HepG2 (cell line): ENCODE measurements around the gene NIFK. TPM values are rescaled to one million over a fixed set of nuclear protein-coding genes. Genes with fewer than 3 reads are reported as not detected.
A peak's percentile ranks its signal among the peaks of the same experiment; 100 is the strongest.

ENCODE experiments used
- CBFB ChIP-seq: sonication (generic); formaldehyde crosslinking; IDR thresholded peaks from 2 replicates; pipeline ENCODE4 v1.4.0; 2020; ENCODE audit warnings: missing genetic modification reagents
- EED ChIP-seq: sonication (generic); formaldehyde crosslinking; IDR thresholded peaks from 2 replicates; pipeline ENCODE4 v1.5.0; 2020; ENCODE audit warnings: mild to moderate bottlenecking, missing genetic modification reagents
- FUBP1 ChIP-seq: sonication (generic); formaldehyde crosslinking; IDR thresholded peaks from 2 replicates; pipeline ENCODE4 v1.5.1; 2020; ENCODE audit warnings: missing genetic modification reagents, mild to moderate bottlenecking, borderline replicate concordance
- ISL2 ChIP-seq: sonication (generic); formaldehyde crosslinking; IDR thresholded peaks from 2 replicates; pipeline ENCODE4 v1.5.0; 2020; ENCODE audit warnings: missing genetic modification reagents
- JARID2 ChIP-seq: sonication (generic); formaldehyde crosslinking; IDR thresholded peaks from 2 replicates; pipeline ENCODE4 v1.8.1; 2023; ENCODE audit warnings: missing genetic modification reagents, inconsistent platforms; ENCODE audit not compliant: insufficient replicate concordance
- MTA3 ChIP-seq: sonication (generic); formaldehyde crosslinking; IDR thresholded peaks from 2 replicates; pipeline ENCODE4 v1.4.0; 2020; ENCODE audit warnings: missing genetic modification reagents
- PAWR ChIP-seq: sonication (generic); formaldehyde crosslinking; IDR thresholded peaks from 2 replicates; pipeline ENCODE4 v1.4.0; 2020; ENCODE audit warnings: missing genetic modification reagents, mild to moderate bottlenecking, borderline replicate concordance
- POLR2AphosphoS2 ChIP-seq: IDR thresholded peaks from 2 replicates; pipeline ENCODE4 v1.6.1; 2011; ENCODE audit warnings: low read depth, low read length, improper control_type of control experiment
- RELA ChIP-seq: sonication (generic); formaldehyde crosslinking; IDR thresholded peaks from 2 replicates; pipeline ENCODE4 v1.4.0; 2020; ENCODE audit warnings: missing genetic modification reagents
- TERF1 ChIP-seq: sonication (generic); formaldehyde crosslinking; IDR thresholded peaks from 2 replicates; pipeline ENCODE4 v1.8.0; 2022; ENCODE audit warnings: mild to moderate bottlenecking, missing genetic modification reagents, moderate library complexity
- YEATS4 ChIP-seq: sonication (generic); formaldehyde crosslinking; IDR thresholded peaks from 2 replicates; pipeline ENCODE4 v1.4.0; 2020; ENCODE audit warnings: missing genetic modification reagents, borderline replicate concordance
- ZKSCAN1 ChIP-seq: fragments of 150-350 bp; IDR thresholded peaks from 2 replicates; pipeline ENCODE4 v1.6.1; 2014; ENCODE audit warnings: low read length
- ZNF280B ChIP-seq: sonication (generic); formaldehyde crosslinking; IDR thresholded peaks from 2 replicates; pipeline ENCODE4 v1.5.0; 2020; ENCODE audit warnings: missing genetic modification reagents, mild to moderate bottlenecking, borderline replicate concordance
- ZNF335 ChIP-seq: sonication (generic); formaldehyde crosslinking; IDR thresholded peaks from 2 replicates; pipeline ENCODE4 v1.4.0; 2020; ENCODE audit warnings: missing genetic modification reagents
- ZSCAN29 ChIP-seq: sonication (generic); formaldehyde crosslinking; conservative IDR thresholded peaks from 2 replicates; pipeline ENCODE4 v1.4.0; 2020; ENCODE audit warnings: mild to moderate bottlenecking, missing genetic modification reagents
- polyA plus RNA-seq, 8 experiments: library from polyadenylated mRNA; depleted of rRNA in 3 of 8; stranded (reverse) in 7 of 8; unstranded in 1 of 8; fragments of >200 nt; fragmentation: Illumina TruSeq in 4 of 8; extraction: Trizol in 4 of 8; gene quantifications; 2 replicates each; pipeline versions ENCODE4 v1.2.1 to v1.2.3, GENCODE V29; 2011 to 2016; ENCODE audit warnings: low read depth in 4 of 8, missing spikeins in 1 of 8, mixed read lengths in 1 of 8; ENCODE audit not compliant: insufficient read depth in 1 of 8
- total RNA-seq, 5 experiments: library from RNA; depleted of rRNA; stranded (reverse); fragments of >200 nt; fragmentation: Illumina TruSeq; extraction: Trizol; gene quantifications; 2 replicates each; pipeline ENCODE4 v1.2.3, GENCODE V29; 2016; ENCODE audit warnings: low read depth in 1 of 5
- TF ChIP-seq, protein P1 (sequence below): sonication (generic); formaldehyde crosslinking; IDR thresholded peaks from 2 replicates; pipeline ENCODE4 v1.4.0; 2020; ENCODE audit warnings: missing genetic modification reagents, mild to moderate bottlenecking, borderline replicate concordance
- TF ChIP-seq, protein P2 (sequence below): sonication (generic); formaldehyde crosslinking; conservative IDR thresholded peaks from 2 replicates; pipeline ENCODE4 v1.8.0; 2022; ENCODE audit warnings: missing genetic modification reagents

Gene NIFK
- total and polyA plus RNA-seq, 2 of the 13 experiments (the other 11 are each of a cell fraction or from before 2014, with no cell fraction given), result 19.6 to 105 TPM

GRCh38 chr2:121699421-121700333 lies 37.0 kb downstream of the NIFK start (continued):
- TF ChIP-seq YEATS4 (CRISPR knock-in tag) (no peak), FUBP1 (CRISPR knock-in tag) (no peak), ZNF280B (CRISPR knock-in tag) (0 out of 2 replicates have a peak, but pooled peaks have one; percentile 61), EED (CRISPR knock-in tag) (no peak), JARID2 (CRISPR knock-in tag) (no peak), ISL2 (CRISPR knock-in tag) (no peak), MTA3 (CRISPR knock-in tag) (no peak), ZSCAN29 (CRISPR knock-in tag) (peak; percentile 67; the same call in 1 of the 2 replicates), RELA (CRISPR knock-in tag) (no peak), ZNF335 (CRISPR knock-in tag) (no peak), TERF1 (CRISPR knock-in tag) (no peak), ZKSCAN1 (no peak), PAWR (CRISPR knock-in tag) (no peak), CBFB (CRISPR knock-in tag) (no peak), POLR2AphosphoS2 (no peak)
- TF ChIP-seq, protein P1, sequence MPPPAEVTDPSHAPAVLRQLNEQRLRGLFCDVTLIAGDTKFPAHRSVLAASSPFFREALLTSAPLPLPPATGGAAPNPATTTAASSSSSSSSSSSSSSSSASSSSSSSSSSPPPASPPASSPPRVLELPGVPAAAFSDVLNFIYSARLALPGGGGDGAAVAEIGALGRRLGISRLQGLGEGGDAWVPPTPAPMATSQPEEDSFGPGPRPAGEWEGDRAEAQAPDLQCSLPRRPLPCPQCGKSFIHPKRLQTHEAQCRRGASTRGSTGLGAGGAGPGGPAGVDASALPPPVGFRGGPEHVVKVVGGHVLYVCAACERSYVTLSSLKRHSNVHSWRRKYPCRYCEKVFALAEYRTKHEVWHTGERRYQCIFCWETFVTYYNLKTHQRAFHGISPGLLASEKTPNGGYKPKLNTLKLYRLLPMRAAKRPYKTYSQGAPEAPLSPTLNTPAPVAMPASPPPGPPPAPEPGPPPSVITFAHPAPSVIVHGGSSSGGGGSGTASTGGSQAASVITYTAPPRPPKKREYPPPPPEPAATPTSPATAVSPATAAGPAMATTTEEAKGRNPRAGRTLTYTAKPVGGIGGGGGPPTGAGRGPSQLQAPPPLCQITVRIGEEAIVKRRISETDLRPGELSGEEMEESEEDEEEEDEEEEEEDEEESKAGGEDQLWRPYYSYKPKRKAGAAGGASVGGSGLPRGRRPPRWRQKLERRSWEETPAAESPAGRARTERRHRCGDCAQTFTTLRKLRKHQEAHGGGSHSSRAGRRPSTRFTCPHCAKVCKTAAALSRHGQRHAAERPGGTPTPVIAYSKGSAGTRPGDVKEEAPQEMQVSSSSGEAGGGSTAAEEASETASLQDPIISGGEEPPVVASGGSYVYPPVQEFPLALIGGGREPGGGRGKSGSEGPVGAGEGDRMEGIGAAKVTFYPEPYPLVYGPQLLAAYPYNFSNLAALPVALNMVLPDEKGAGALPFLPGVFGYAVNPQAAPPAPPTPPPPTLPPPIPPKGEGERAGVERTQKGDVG (CRISPR knock-in tag), result no peak
- TF ChIP-seq, protein P2, sequence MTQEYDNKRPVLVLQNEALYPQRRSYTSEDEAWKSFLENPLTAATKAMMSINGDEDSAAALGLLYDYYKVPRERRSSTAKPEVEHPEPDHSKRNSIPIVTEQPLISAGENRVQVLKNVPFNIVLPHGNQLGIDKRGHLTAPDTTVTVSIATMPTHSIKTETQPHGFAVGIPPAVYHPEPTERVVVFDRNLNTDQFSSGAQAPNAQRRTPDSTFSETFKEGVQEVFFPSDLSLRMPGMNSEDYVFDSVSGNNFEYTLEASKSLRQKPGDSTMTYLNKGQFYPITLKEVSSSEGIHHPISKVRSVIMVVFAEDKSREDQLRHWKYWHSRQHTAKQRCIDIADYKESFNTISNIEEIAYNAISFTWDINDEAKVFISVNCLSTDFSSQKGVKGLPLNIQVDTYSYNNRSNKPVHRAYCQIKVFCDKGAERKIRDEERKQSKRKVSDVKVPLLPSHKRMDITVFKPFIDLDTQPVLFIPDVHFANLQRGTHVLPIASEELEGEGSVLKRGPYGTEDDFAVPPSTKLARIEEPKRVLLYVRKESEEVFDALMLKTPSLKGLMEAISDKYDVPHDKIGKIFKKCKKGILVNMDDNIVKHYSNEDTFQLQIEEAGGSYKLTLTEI (CRISPR knock-in tag), result no peak
